Measurements from ENCODE around the gene TSR1.
"Not testable (repeated sequence)": the region's sequence is repeated elsewhere in the genome, so short reads cannot be mapped to it uniquely, and the experiment has no call there.

The TSR1 gene

DNA sequence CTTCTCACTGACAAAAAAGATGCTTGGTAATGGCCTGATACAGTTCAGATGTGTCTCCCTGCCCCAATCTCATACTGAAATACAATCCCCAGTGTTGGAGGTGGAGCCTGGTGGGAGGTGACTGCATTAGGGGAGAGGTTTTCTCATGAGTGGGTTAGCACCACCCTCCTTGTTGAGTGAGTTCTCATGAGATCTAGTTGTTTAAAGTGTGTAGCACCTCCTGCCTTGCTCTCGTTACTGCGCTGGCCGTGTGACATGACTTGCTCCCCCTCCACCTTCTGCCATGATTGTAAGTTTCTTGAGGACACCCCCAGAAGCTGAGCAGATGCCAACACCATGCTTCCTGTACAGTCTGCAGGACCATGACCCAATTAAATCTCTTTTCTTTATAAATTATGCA is 5.0 kb downstream of the TSR1 start:
- TF ChIP-seq, protein P1, sequence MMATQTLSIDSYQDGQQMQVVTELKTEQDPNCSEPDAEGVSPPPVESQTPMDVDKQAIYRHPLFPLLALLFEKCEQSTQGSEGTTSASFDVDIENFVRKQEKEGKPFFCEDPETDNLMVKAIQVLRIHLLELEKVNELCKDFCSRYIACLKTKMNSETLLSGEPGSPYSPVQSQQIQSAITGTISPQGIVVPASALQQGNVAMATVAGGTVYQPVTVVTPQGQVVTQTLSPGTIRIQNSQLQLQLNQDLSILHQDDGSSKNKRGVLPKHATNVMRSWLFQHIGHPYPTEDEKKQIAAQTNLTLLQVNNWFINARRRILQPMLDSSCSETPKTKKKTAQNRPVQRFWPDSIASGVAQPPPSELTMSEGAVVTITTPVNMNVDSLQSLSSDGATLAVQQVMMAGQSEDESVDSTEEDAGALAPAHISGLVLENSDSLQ (IDR thresholded peaks at IDR 0.05), result no peak
- TF ChIP-seq ARNT (IDR thresholded peaks at IDR 0.05) (no peak), SUZ12 (IDR thresholded peaks at IDR 0.05) (no peak), NFRKB (IDR thresholded peaks at IDR 0.05) (no peak)
- ChIA-PET CTCF (no interaction called here), POLR2A (interaction anchor here (0.9 kb wide), 2 partner anchors 14 to 28 kb away, joined by 3 read pairs; partner anchors contain the start of gene SMG6)
- DNase-seq (ENCODE audit: extremely low spot score), result no peak

DNA sequence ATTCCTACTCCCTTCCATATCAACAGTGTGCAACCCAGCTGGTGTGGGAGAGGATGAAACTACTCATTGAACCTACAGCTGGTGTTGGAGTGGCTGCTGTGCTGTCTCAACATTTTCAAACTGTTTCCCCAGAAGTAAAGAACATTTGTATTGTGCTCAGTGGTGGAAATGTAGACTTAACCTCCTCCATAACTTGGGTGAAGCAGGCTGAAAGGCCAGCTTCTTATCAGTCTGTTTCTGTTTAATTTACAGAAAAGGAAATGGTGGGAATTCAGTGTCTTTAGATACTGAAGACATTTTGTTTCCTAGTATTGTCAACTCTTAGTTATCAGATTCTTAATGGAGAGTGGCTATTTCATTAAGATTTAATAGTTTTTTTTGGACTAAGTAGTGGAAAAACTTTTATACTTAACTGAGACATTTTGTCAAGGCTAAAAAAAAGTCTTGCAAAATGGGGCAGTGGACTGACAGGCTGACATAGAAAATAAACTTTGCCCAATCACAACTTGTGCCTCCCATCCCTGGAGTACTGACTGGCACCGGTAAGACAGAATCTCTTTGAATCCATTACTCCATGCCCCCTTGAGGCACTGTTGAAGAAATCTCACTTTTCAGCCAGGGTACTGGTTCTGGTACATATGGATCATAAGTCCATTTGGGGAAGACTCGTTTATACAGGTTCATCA is 12.5 kb downstream of the TSR1 start:
- POLR2A ChIA-PET, result interaction anchor here (1.9 kb wide), 1 partner anchor 13 kb away, joined by 7 read pairs; the partner anchor contains the start of genes SGSM2 and TSR1
- CTCF ChIA-PET, result no interaction called here
- TF ChIP-seq SP1 (IDR thresholded peaks at IDR 0.05), result no peak
- no peak for TF ChIP-seq ELF4 (IDR thresholded peaks at IDR 0.05)
- no peak for TF ChIP-seq ARNT (IDR thresholded peaks at IDR 0.05)
- TF ChIP-seq, protein P1 (IDR thresholded peaks at IDR 0.05), result no peak
- no peak for TF ChIP-seq FOXK2 (IDR thresholded peaks at IDR 0.05)
- TF ChIP-seq CTBP1 (IDR thresholded peaks at IDR 0.05; ENCODE audit: borderline replicate concordance), result no peak
- no peak for TF ChIP-seq BHLHE40 (IDR thresholded peaks at IDR 0.05; ENCODE audit: borderline replicate concordance)
- TF ChIP-seq HDGF (IDR thresholded peaks at IDR 0.05; ENCODE audit: borderline replicate concordance), result no peak
- no peak for TF ChIP-seq FOXM1 (IDR thresholded peaks at IDR 0.05; ENCODE audit: borderline replicate concordance)
- TF ChIP-seq TARDBP (IDR thresholded peaks at IDR 0.05), result no peak
- no peak for TF ChIP-seq LEF1 (IDR thresholded peaks at IDR 0.05; ENCODE audit: borderline replicate concordance)
- TF ChIP-seq L3MBTL2 (conservative IDR thresholded peaks at IDR 0.05), result no peak
- no peak for TF ChIP-seq SUZ12 (IDR thresholded peaks at IDR 0.05)
- TF ChIP-seq FOXA1 (IDR thresholded peaks at IDR 0.05), result no peak
- no peak for TF ChIP-seq ZNF384 (IDR thresholded peaks at IDR 0.05)
- no peak for DNase-seq (ENCODE audit: extremely low spot score)

DNA sequence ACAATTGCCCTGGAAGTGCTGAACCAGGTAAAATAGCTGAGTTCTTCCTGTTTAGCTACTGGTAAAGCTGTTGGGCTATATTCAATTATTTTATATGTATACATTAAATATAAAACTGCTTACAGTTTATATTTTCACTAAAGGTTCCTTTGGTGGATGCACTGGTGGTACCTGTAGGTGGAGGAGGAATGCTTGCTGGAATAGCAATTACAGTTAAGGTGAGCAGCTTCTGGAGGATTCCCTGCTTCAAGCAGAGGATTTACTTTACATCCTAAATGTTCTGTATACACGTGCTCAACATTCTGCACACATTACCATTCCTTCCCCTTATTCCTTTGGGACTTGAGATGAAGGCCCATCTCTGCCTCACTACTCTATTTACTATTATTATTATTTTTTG is 14.9 kb downstream of the TSR1 start:
- TF ChIP-seq, protein P1 (IDR thresholded peaks at IDR 0.05), result no peak
- TF ChIP-seq BHLHE40 (IDR thresholded peaks at IDR 0.05; ENCODE audit: borderline replicate concordance), result no peak
- TF ChIP-seq CTBP1 (IDR thresholded peaks at IDR 0.05; ENCODE audit: borderline replicate concordance), result no peak
- TF ChIP-seq LEF1 (IDR thresholded peaks at IDR 0.05; ENCODE audit: borderline replicate concordance), result no peak
- no peak for TF ChIP-seq HDGF (IDR thresholded peaks at IDR 0.05; ENCODE audit: borderline replicate concordance)
- no peak for TF ChIP-seq NFRKB (IDR thresholded peaks at IDR 0.05)
- TF ChIP-seq FOXK2 (IDR thresholded peaks at IDR 0.05), result no peak
- TF ChIP-seq TARDBP (IDR thresholded peaks at IDR 0.05), result no peak
- no peak for TF ChIP-seq FOXM1 (IDR thresholded peaks at IDR 0.05; ENCODE audit: borderline replicate concordance)
- CTCF ChIA-PET, result no interaction called here
- DNase-seq (ENCODE audit: extremely low spot score), result no peak
- POLR2A ChIA-PET, result interaction anchor here (1.3 kb wide), 1 partner anchor 15 kb away, joined by 11 read pairs; the partner anchor contains the start of gene TSR1

DNA sequence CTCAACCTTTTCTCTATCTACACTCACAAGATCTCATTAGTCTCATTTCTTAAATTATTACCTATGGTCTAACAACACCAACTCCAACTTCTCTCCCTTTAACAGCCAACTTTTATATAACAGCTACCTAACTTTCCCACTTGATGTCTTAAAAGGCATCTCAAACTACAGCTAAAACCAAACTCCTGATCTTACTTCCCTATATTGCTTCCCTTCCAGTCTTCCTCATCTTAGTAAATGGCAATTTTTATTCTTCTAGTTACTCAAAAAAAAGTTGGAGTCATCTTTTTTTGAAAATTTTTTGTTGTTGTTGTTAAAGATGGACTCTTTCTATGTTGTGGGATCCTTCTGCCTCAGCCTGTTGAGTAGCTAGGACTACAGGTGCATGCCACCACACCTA is 17.2 kb downstream of the TSR1 start:
- POLR2A ChIA-PET, result interaction anchor here (1.7 kb wide), 1 partner anchor 17 kb away, joined by 8 read pairs; the partner anchor contains the start of gene TSR1
- CTCF ChIA-PET, result no interaction called here
- TF ChIP-seq ZNF384 (IDR thresholded peaks at IDR 0.05) (no peak), CTBP1 (IDR thresholded peaks at IDR 0.05; ENCODE audit: borderline replicate concordance) (no peak), ARNT (IDR thresholded peaks at IDR 0.05) (no peak), HDGF (IDR thresholded peaks at IDR 0.05; ENCODE audit: borderline replicate concordance) (no peak), NFRKB (IDR thresholded peaks at IDR 0.05) (no peak), LEF1 (IDR thresholded peaks at IDR 0.05; ENCODE audit: borderline replicate concordance) (no peak), TARDBP (IDR thresholded peaks at IDR 0.05) (no peak), FOXK2 (IDR thresholded peaks at IDR 0.05) (no peak), ELF4 (IDR thresholded peaks at IDR 0.05) (no peak), BHLHE40 (IDR thresholded peaks at IDR 0.05; ENCODE audit: borderline replicate concordance) (no peak), SP1 (IDR thresholded peaks at IDR 0.05) (no peak), L3MBTL2 (conservative IDR thresholded peaks at IDR 0.05) (no peak), FOXA1 (IDR thresholded peaks at IDR 0.05) (no peak), FOXM1 (IDR thresholded peaks at IDR 0.05; ENCODE audit: borderline replicate concordance) (no peak), SUZ12 (IDR thresholded peaks at IDR 0.05) (no peak)
- TF ChIP-seq, protein P1 (IDR thresholded peaks at IDR 0.05), result no peak
- DNase-seq (ENCODE audit: extremely low spot score), result no peak

DNA sequence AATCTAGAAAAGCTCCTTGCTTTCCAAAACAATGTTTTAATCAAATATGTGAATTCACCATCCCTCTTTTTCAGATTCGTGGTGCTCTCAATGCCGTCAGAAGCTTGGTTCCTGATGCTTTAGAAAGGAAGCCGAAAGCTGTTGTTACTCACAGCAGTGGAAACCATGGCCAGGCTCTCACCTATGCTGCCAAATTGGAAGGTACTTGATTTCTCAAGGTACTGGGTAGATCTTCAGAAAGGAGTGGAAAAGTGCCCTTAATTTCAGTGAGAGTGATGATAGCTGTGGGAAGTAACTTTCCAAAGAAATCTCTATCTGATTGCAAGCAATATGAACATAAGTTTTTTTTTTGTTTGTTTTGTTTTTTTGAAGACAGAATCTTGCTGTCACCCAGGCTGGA is 18.5 kb downstream of the TSR1 start:
- ChIA-PET CTCF (no interaction called here), POLR2A (interaction anchor here (0.8 kb wide), 2 partner anchors 10 to 15 kb away, joined by 3 read pairs; no protein-coding TSS in a partner anchor)
- DNase-seq (ENCODE audit: extremely low spot score), result no peak
- TF ChIP-seq ZNF384 (IDR thresholded peaks at IDR 0.05) (no peak), ELF4 (IDR thresholded peaks at IDR 0.05) (no peak), ARNT (IDR thresholded peaks at IDR 0.05) (no peak)

DNA sequence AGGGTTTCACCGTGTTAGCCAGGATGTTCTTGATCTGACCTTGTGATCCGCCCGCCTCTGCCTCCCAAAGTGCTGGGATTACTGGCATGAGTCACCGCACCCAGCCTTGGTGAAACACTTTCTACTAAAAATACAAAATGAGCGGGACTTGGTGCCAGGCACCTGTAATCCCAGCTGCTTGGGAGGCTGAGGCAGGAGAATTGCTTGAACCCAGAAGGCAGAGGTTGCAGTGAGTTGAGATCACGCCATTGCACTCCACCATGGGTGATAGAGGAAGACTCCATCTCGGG is 19.4 kb downstream of the TSR1 start:
- POLR2A ChIA-PET, result interaction anchor here (1.1 to 3.4 kb wide), 2 partner anchors 14 to 20 kb away, joined by 3 to 14 read pairs; partner anchors contain the start of genes SGSM2 and TSR1
- CTCF ChIA-PET; DNase-seq (ENCODE audit: extremely low spot score): not testable (repeated sequence)

Measured in HEK293T (cell line).